SU-DHL-6 (cell line): ENCODE measurements around the gene INPP4B.

Experiments
- H2AFZ ChIP-seq: fragments of 200-600 bp; sonication (generic); 2 replicates; pipeline ENCODE4 v1.6.1; 2014; ENCODE audit warnings: low read depth, mild to moderate bottlenecking, moderate library complexity, mixed read lengths, antibody characterized with exemption, low read length; ENCODE audit not compliant: severe bottlenecking
- H3F3A ChIP-seq: fragments of 200-600 bp; shearing (Covaris generic); 2 replicates; pipeline ENCODE4 v1.6.0; 2016; ENCODE audit warnings: antibody characterized with exemption, mild to moderate bottlenecking; ENCODE audit not compliant: insufficient read depth
- H3K27ac ChIP-seq: fragments of 200-600 bp; sonication (generic); 2 replicates; pipeline ENCODE4 v1.5.1; 2016; ENCODE audit warnings: low read depth, mild to moderate bottlenecking, low read length, moderate library complexity, mixed read lengths
- H3K27me3 ChIP-seq: fragments of 200-600 bp; sonication (generic), shearing (Covaris generic); 2 replicates; pipeline ENCODE4 v1.6.0; 2014; ENCODE audit warnings: mild to moderate bottlenecking, low read length
- H3K36me3 ChIP-seq: fragments of 200-600 bp; sonication (generic); 2 replicates; pipeline ENCODE4 v1.6.1; 2014; ENCODE audit warnings: mild to moderate bottlenecking, low read length, mixed read lengths
- H3K4me2 ChIP-seq: fragments of 300-600, 200-600 bp; shearing (Covaris generic), sonication (generic); 2 replicates; pipeline ENCODE4 v1.6.0; 2014; ENCODE audit warnings: low read length, low read depth, mild to moderate bottlenecking; ENCODE audit not compliant: poor library complexity, severe bottlenecking
- H3K4me3 ChIP-seq: fragments of 200-600 bp; sonication (generic); 2 replicates; pipeline ENCODE4 v1.5.1; 2014; ENCODE audit warnings: antibody characterized with exemption, low read length, mild to moderate bottlenecking, mixed read lengths; ENCODE audit not compliant: insufficient read depth, poor library complexity, severe bottlenecking
- H3K79me2 ChIP-seq: fragments of 200-600 bp; sonication (generic); 2 replicates; pipeline ENCODE4 v1.6.1; 2014; ENCODE audit warnings: mild to moderate bottlenecking, low read length, moderate library complexity; ENCODE audit not compliant: insufficient read depth
- H3K9ac ChIP-seq: fragments of 200-600 bp; sonication (generic); 2 replicates; pipeline ENCODE4 v1.7.0; 2014; ENCODE audit warnings: mild to moderate bottlenecking, low read length
- H3K9me2 ChIP-seq: fragments of 200-600 bp; sonication (generic); replicated peaks from 2 replicates; pipeline ENCODE4 v1.6.1; 2014; ENCODE audit warnings: low read length; ENCODE audit not compliant: insufficient read depth
- H3K9me3 ChIP-seq: fragments of 200-600 bp; sonication (generic); 2 replicates; pipeline ENCODE4 v1.6.1; 2014; ENCODE audit warnings: low read length, mixed read lengths; ENCODE audit not compliant: insufficient read depth
- H4K20me1 ChIP-seq: fragments of 200-600 bp; sonication (generic); 2 replicates; pipeline ENCODE4 v1.6.1; 2014; ENCODE audit warnings: low read depth, mild to moderate bottlenecking, antibody characterized with exemption, low read length, moderate library complexity, mixed read lengths
- CTCF ChIP-seq: fragments of 200-600 bp; sonication (generic); IDR thresholded peaks from one replicate; pipeline ENCODE4 v1.5.1; 2017; ENCODE audit warnings: antibody characterized with exemption, mild to moderate bottlenecking, low read length, moderate library complexity; ENCODE audit not compliant: insufficient read depth, poor library complexity, severe bottlenecking
- EZH2phosphoT487 ChIP-seq: fragments of 200-600 bp; sonication (generic), shearing (Covaris generic); conservative IDR thresholded peaks from 2 replicates; pipeline ENCODE4 v1.6.1; 2018; ENCODE audit warnings: mild to moderate bottlenecking, antibody characterized with exemption, low read length, moderate library complexity, mixed read lengths

The INPP4B gene

GRCh38 chr4:142846108-142846728 is at the start of gene INPP4B:
TSS of gene INPP4B (minus strand) at chr4:142846301.
- no peak within 1 kb of the TSS for H3K4me3 ChIP-seq

GRCh38 chr4:142893012-142893411 is 46.9 kb upstream of the INPP4B start:
- H3K36me3 ChIP-seq: no peaks in the 10 kb centered on the region
- TF ChIP-seq EZH2phosphoT487 (no peak), CTCF (no peak)
- no peak overlapping the region for H2AFZ ChIP-seq
- H4K20me1 ChIP-seq: no peaks in the 10 kb centered on the region
- H3K27ac ChIP-seq: no peak overlapping the region
- H3K9me3 ChIP-seq: no peaks in the 10 kb centered on the region
- no peaks in the 10 kb centered on the region for H3K27me3 ChIP-seq
- H3K9me2 ChIP-seq: no peaks in the 10 kb centered on the region
- H3F3A ChIP-seq: no peaks in the 10 kb centered on the region
- no peak overlapping the region for H3K9ac ChIP-seq
- H3K79me2 ChIP-seq: no peaks in the 10 kb centered on the region
- H3K4me2 ChIP-seq: no peak overlapping the region
- no peak overlapping the region for H3K4me3 ChIP-seq

More at GRCh38 chr4:142846108-142846728, at the start of gene INPP4B:
- Histone ChIP-seq H3K27ac (no peak within 1 kb of the TSS), H4K20me1 (no peaks in the 10 kb centered on the region), H3K4me2 (no peak within 1 kb of the TSS), H3K9me3 (no peaks in the 10 kb centered on the region), H2AFZ (no peak within 1 kb of the TSS), H3K79me2 (no peaks in the 10 kb centered on the region), H3K36me3 (no peaks in the 10 kb centered on the region), H3K27me3 (no peaks in the 10 kb centered on the region), H3K9me2 (no peaks in the 10 kb centered on the region), H3F3A (no peaks in the 10 kb centered on the region), H3K9ac (no peak within 1 kb of the TSS)
- no peak for TF ChIP-seq EZH2phosphoT487
- TF ChIP-seq CTCF: no peak

- H3K4me3 ChIP-seq: no peak overlapping the region
- H3K9me3 ChIP-seq: no peaks in the 10 kb centered on the region
- H3K27me3 ChIP-seq: no peaks in the 10 kb centered on the region
- no peaks in the 10 kb centered on the region for H4K20me1 ChIP-seq
- no peak overlapping the region for H3K27ac ChIP-seq
- H3K4me2 ChIP-seq: no peak overlapping the region
- H3K9ac ChIP-seq: no peak overlapping the region
- no peaks in the 10 kb centered on the region for H3K36me3 ChIP-seq
- no peaks in the 10 kb centered on the region for H3K79me2 ChIP-seq
- H3F3A ChIP-seq: no peaks in the 10 kb centered on the region
- TF ChIP-seq EZH2phosphoT487 (no peak), CTCF (no peak)
- H2AFZ ChIP-seq: no peak overlapping the region
- no peaks in the 10 kb centered on the region for H3K9me2 ChIP-seq
Observed at GRCh38 chr4:142886566-142886965, 40.5 kb upstream of the INPP4B start.
